Measurements from ENCODE around the gene GLE1.

The GLE1 gene

DNA sequence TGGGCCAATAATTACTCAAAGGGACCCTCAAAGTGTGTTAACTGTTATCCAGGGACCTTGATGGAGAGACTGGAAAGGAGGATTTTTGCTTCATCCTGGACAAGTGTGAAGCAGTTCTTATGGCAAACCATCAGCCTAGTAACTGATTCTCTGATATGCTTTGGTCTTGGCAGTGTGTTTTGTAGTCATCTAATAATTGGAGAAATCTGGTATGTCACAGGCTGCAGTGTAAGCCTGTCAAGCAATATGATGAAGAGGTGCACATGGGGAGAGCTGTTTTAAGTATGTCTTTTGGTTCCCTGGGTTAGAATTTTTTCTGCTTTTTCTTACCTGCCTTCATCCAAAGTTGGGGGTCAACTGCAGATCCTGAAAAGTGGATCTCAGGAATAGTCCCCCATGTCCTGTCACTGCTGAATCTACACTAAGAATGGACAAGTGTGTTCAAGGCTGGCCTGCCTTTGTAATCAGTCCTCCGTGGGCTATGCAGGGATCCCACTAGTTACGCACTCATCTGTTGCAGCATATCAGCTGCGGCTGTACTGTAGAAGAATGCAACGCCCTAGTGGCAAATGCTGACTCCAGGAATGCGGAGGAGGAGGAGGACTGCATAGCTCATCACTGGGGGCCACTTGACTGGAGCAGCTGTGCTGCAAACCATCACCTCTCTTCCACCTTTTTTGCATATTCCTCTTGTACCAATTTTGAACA, 49.8 kb downstream of the GLE1 start:
- peak overlapping the region; percentile 68 for H3K4me3 ChIP-seq (ENCODE audit: low read depth, low read length)
- DNase-seq (ENCODE audit: low read depth, low spot score) = peak; percentile 85
- in situ Hi-C loops (cut with HindIII; ENCODE audit: low sequenced_read_pairs) = no loop called here
- TF ChIP-seq, protein P1, sequence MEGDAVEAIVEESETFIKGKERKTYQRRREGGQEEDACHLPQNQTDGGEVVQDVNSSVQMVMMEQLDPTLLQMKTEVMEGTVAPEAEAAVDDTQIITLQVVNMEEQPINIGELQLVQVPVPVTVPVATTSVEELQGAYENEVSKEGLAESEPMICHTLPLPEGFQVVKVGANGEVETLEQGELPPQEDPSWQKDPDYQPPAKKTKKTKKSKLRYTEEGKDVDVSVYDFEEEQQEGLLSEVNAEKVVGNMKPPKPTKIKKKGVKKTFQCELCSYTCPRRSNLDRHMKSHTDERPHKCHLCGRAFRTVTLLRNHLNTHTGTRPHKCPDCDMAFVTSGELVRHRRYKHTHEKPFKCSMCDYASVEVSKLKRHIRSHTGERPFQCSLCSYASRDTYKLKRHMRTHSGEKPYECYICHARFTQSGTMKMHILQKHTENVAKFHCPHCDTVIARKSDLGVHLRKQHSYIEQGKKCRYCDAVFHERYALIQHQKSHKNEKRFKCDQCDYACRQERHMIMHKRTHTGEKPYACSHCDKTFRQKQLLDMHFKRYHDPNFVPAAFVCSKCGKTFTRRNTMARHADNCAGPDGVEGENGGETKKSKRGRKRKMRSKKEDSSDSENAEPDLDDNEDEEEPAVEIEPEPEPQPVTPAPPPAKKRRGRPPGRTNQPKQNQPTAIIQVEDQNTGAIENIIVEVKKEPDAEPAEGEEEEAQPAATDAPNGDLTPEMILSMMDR (IDR thresholded peaks at IDR 0.05; ENCODE audit: low read depth, low read length) = peak; percentile 13

DNA sequence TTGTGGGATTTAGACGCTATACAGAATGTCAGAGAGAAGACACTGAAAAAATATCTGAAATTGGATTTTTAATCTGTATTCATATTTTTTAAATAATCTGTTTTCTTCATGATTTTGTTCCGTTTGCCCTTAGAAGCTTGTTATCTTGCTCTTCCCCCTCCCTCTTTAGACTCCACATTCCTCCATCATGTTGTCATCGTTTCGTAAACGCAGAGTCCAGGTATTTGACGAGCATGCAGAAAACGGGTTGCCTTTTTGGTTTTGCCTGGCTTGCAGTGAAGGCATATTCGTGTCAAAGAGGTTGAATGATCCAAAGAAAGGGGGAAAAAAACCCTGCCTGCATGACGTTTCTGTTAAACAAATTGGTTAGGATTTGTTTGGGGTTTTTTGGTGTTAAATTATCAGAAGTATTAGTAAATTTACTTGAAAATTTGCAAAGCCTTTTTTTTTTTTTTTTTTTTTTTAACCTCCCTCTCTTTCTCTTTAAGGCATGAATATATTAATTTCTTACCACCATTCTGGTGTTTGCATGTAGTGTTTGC, 50.7 kb downstream of the GLE1 start:
- peak overlapping the region; percentile 68 for H3K4me3 ChIP-seq (ENCODE audit: low read depth, low read length)
- DNase-seq (ENCODE audit: low read depth, low spot score) = peak; percentile 59

DNA sequence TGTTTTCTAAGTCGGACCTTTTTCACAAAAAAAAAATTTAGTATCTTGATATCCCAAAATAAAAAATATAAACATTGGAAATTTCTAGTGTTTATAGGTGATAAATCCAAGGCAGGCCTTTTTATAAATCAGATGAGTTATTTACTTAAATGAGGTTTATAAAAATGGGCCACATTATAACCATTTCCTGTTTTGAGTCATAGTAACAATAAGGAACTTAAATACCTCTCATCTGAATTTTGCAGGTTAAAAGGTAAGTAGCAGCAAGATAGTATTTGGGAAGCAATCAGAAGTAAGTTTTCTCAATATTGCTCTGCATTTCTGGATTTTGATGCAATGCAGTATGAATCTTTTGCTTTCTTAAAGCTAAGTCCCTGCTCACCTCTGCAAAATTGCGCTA, 51.8 kb downstream of the GLE1 start:
- TF ChIP-seq, protein P1 (IDR thresholded peaks at IDR 0.05; ENCODE audit: low read depth, low read length) = no peak
- DNase-seq (ENCODE audit: low read depth, low spot score) = no peak
- in situ Hi-C loops (cut with HindIII; ENCODE audit: low sequenced_read_pairs) = no loop called here
- H3K4me3 ChIP-seq (ENCODE audit: low read depth, low read length) = no peak overlapping the region

More for the DNA sequence above, 50.7 kb downstream of the GLE1 start:
- TF ChIP-seq, protein P1 (IDR thresholded peaks at IDR 0.05; ENCODE audit: low read depth, low read length) = no peak
- in situ Hi-C loops (cut with HindIII; ENCODE audit: low sequenced_read_pairs) = no loop called here

DNA sequence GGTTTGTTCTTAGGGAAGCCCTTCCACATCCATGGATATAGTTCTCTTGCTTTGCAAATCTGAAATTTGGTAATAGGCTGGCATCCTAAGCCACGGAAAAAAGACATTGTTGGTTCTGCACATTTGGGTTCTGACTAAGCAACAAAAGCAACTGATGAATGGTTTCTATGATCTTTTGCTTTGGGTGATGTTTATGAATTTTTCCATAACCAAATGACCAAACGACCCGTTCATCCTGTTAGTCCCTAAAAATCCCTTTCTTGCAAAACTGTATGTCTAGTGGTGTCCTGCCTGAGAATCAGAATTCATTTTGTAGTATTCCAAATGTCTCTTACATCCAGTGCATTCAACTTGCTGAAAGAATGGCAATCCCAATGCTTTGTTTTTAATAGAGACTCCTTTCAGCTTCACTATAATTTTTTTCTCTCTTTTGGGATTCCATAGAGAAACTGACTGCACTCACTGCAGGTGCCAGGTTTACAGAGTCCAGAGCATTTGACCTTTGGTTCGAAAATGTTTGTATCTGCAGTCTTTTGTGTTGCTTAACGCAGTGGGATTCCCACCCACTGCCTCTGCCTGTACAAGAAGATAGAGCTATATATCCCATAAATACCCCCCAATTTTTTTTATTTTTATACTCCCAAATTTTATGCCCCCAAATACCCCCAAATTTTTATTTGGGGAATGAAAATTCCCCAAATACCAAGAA, 52.6 kb downstream of the GLE1 start:
- in situ Hi-C loops (cut with HindIII; ENCODE audit: low sequenced_read_pairs) = no loop called here
- TF ChIP-seq, protein P1 (IDR thresholded peaks at IDR 0.05; ENCODE audit: low read depth, low read length) = no peak
- no peak for DNase-seq (ENCODE audit: low read depth, low spot score)
- no peak overlapping the region for H3K4me3 ChIP-seq (ENCODE audit: low read depth, low read length)

DNA sequence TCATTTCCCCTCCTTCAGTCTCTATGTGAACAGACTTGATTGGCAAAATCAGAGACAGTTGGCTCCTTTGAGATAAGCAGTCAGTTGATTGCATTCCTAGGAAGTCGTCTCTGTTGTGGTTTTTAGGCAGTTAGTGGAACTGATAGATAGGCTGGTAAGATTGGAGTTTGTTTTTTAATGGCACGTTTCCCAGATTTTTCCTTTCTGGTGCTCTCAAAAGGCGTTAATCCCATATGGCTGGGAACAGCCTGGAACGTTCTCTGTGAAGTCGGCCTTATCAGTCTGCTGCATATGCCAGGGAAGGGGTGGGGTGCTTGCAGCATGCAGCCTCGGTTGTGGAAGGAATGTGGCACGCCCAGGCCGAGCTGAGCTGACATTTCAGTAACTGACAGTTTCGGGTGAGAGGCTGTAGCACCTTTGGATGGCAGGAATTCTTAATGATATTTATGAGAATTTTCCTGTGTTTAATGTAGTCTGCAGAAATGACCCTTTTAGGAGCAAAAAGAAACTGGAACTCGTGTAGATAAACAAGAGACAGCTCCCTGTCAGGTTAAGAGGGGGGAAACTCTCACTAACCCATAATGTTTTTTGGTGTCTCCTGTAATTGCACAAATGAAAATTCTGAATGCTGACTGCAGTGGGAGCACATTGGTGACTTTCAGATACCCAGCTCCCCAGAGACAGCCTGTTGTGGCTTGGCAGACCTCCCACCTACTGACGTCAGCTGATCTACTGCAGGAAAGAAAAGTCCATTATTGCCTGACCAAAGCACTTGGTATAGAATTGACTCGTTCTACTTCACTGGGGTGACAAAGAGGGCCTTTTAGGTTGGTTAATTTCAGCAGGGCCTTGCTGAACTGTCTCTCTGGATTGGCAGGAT, 54.2 kb downstream of the GLE1 start:
- peak overlapping the region; percentile 12 for H3K4me3 ChIP-seq (ENCODE audit: low read depth, low read length)
- in situ Hi-C loops (cut with HindIII; ENCODE audit: low sequenced_read_pairs) = no loop called here
- DNase-seq (ENCODE audit: low read depth, low spot score) = peak; percentile 94
- TF ChIP-seq, protein P1 (IDR thresholded peaks at IDR 0.05; ENCODE audit: low read depth, low read length) = no peak

DNA sequence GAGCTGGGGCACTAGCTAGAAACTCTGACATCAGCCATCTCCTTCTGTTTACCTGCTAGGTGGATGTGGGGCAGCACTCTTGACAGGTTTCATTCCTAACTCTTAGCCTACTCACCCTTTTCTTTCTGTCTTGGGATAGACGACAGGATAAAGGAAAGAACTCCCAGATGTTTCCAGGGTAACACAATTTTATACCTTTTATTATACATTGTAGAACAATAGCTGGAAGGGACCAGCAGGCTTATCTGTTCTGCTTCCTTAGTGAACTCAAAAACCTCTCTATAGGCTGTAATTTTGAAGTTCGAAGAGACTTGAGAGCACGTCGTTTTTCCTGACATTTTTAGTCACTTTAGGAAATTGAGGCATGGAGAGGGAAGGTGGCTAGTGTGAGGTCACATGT, 61.1 kb downstream of the GLE1 start:
- in situ Hi-C loops (cut with HindIII; ENCODE audit: low sequenced_read_pairs) = no loop called here
- TF ChIP-seq, protein P1 (IDR thresholded peaks at IDR 0.05; ENCODE audit: low read depth, low read length) = no peak
- no peak for DNase-seq (ENCODE audit: low read depth, low spot score)
- no peak overlapping the region for H3K4me3 ChIP-seq (ENCODE audit: low read depth, low read length)

All from astrocyte of the spinal cord (primary cell).